COLO668 (cell line): ENCODE measurements around the gene DCLRE1C.
A peak's percentile ranks its signal among the peaks of the same experiment; 100 is the strongest.
"Not testable (repeated sequence)": the region's sequence is repeated elsewhere in the genome, so short reads cannot be mapped to it uniquely, and the experiment has no call there.

Experiments used
- DNase-seq: peaks from one replicate; lab custom pipeline; 2025; ENCODE audit not compliant: unreplicated experiment; lab: John Stamatoyannopoulos, UW

DCLRE1C gene

GRCh38 chr10:14954001-14954770 is at the start of gene DCLRE1C:
DCLRE1C (minus strand) TSS chr10:14954096; CDS start chr10:14954010, 86 bp downstream.
- peak; percentile 91 for DNase-seq

GRCh38 chr10:14995964-14996565 is 42.2 kb upstream of the DCLRE1C start:
- DNase-seq = no peak

GRCh38 chr10:14993500-14994455 is 39.9 kb upstream of the DCLRE1C start:
- DNase-seq = not testable (repeated sequence)

GRCh38 chr10:14992336-14992735 is 38.4 kb upstream of the DCLRE1C start:
- DNase-seq = not testable (repeated sequence)

GRCh38 chr10:14991035-14991749 is 37.3 kb upstream of the DCLRE1C start:
- DNase-seq = peak; percentile 1

- not testable (repeated sequence) for DNase-seq
Measured at GRCh38 chr10:14989552-14989951, 35.7 kb upstream of the DCLRE1C start.

- DNase-seq = no peak
Measured at GRCh38 chr10:14982744-14983143, 28.8 kb upstream of the DCLRE1C start.

- DNase-seq = no peak
Measured at GRCh38 chr10:14975672-14976273, 21.9 kb upstream of the DCLRE1C start.

GRCh38 chr10:14974153-14974998 is 20.5 kb upstream of the DCLRE1C start:
- DNase-seq = not testable (repeated sequence)

- peak; percentile 3 for DNase-seq
Measured at GRCh38 chr10:14971867-14972448, 18.1 kb upstream of the DCLRE1C start.

GRCh38 chr10:14967897-14968296 is 14.0 kb upstream of the DCLRE1C start:
- no peak for DNase-seq

GRCh38 chr10:14959221-14960057 is 5.5 kb upstream of the DCLRE1C start, which contains the start of gene MEIG1:
MEIG1 (plus strand) TSS chr10:14959388; CDS start chr10:14966469, 7,081 bp downstream.
- DNase-seq = peak; percentile 83

- DNase-seq = no peak
Measured at GRCh38 chr10:14958872-14959220, 5.0 kb upstream of the DCLRE1C start.

- DNase-seq = no peak
Measured at GRCh38 chr10:14954934-14955333, 1.0 kb upstream of the DCLRE1C start.

GRCh38 chr10:14953424-14954000 is 384 bp downstream of the DCLRE1C start:
- peak; percentile 56 for DNase-seq

GRCh38 chr10:14952851-14953423 is 959 bp downstream of the DCLRE1C start:
- peak; percentile 9 for DNase-seq

GRCh38 chr10:14949291-14949690 is 4.6 kb downstream of the DCLRE1C start:
- no peak for DNase-seq
